ENCODE data around the gene RBM5.

GRCh38 chr3:50139718-50140423, 51.2 kb downstream of the RBM5 start:
- TF ChIP-seq, protein P1, sequence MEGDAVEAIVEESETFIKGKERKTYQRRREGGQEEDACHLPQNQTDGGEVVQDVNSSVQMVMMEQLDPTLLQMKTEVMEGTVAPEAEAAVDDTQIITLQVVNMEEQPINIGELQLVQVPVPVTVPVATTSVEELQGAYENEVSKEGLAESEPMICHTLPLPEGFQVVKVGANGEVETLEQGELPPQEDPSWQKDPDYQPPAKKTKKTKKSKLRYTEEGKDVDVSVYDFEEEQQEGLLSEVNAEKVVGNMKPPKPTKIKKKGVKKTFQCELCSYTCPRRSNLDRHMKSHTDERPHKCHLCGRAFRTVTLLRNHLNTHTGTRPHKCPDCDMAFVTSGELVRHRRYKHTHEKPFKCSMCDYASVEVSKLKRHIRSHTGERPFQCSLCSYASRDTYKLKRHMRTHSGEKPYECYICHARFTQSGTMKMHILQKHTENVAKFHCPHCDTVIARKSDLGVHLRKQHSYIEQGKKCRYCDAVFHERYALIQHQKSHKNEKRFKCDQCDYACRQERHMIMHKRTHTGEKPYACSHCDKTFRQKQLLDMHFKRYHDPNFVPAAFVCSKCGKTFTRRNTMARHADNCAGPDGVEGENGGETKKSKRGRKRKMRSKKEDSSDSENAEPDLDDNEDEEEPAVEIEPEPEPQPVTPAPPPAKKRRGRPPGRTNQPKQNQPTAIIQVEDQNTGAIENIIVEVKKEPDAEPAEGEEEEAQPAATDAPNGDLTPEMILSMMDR (IDR thresholded peaks at IDR 0.05; ENCODE audit: insufficient read depth, low read length, poor library complexity, severe bottlenecking) = no peak
- no peak for TF ChIP-seq EZH2phosphoT487 (conservative IDR thresholded peaks at IDR 0.05; ENCODE audit: low read length)

Measured in SU-DHL-6 (cell line).